Measurements from ENCODE around the gene MRPS27. TPM values are rescaled to one million over a fixed set of nuclear protein-coding genes. Genes with fewer than 3 reads are reported as not detected.

MRPS27 gene
- total RNA-seq, 4 donors from 2014 or later = 20.8 to 39.6 (median 24.7) TPM

- TF ChIP-seq, protein P1, sequence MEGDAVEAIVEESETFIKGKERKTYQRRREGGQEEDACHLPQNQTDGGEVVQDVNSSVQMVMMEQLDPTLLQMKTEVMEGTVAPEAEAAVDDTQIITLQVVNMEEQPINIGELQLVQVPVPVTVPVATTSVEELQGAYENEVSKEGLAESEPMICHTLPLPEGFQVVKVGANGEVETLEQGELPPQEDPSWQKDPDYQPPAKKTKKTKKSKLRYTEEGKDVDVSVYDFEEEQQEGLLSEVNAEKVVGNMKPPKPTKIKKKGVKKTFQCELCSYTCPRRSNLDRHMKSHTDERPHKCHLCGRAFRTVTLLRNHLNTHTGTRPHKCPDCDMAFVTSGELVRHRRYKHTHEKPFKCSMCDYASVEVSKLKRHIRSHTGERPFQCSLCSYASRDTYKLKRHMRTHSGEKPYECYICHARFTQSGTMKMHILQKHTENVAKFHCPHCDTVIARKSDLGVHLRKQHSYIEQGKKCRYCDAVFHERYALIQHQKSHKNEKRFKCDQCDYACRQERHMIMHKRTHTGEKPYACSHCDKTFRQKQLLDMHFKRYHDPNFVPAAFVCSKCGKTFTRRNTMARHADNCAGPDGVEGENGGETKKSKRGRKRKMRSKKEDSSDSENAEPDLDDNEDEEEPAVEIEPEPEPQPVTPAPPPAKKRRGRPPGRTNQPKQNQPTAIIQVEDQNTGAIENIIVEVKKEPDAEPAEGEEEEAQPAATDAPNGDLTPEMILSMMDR (IDR thresholded peaks at IDR 0.05) = no peak
- no peak for TF ChIP-seq POLR2A (IDR thresholded peaks at IDR 0.05)
- no peaks in the 10 kb centered on the region for H3K36me3 ChIP-seq
- no peak for DNase-seq
- no peak overlapping the region for H3K27ac ChIP-seq
- peaks cover 0 to 4% (median 0%) of the 10 kb centered on the region in 4 donors for H3K4me1 ChIP-seq
- no peaks in the 10 kb centered on the region for H3K9me3 ChIP-seq
- H3K27me3 ChIP-seq = no peaks in the 10 kb centered on the region
- no peak overlapping the region for H3K4me3 ChIP-seq
These were observed 130.9 kb downstream of the MRPS27 start for GRCh38 chr5:72189146-72189545.

- TF ChIP-seq POLR2A (IDR thresholded peaks at IDR 0.05) = no peak
- TF ChIP-seq, protein P1 (IDR thresholded peaks at IDR 0.05) = no peak
- H3K36me3 ChIP-seq = no peaks in the 10 kb centered on the region
- no peak overlapping the region for H3K27ac ChIP-seq
- no peak for DNase-seq
- H3K9me3 ChIP-seq = no peaks in the 10 kb centered on the region
- H3K27me3 ChIP-seq = no peaks in the 10 kb centered on the region
- H3K4me3 ChIP-seq = no peak overlapping the region
- H3K4me1 ChIP-seq = peaks cover 0 to 4% (median 0%) of the 10 kb centered on the region in 4 donors
These were observed 131.9 kb downstream of the MRPS27 start for GRCh38 chr5:72188166-72188565.

GRCh38 chr5:72187388-72188075, 132.5 kb downstream of the MRPS27 start:
- H3K9me3 ChIP-seq = no peaks in the 10 kb centered on the region
- H3K27ac ChIP-seq = no peak overlapping the region
- no peaks in the 10 kb centered on the region for H3K27me3 ChIP-seq
- H3K4me3 ChIP-seq = no peak overlapping the region
- no peak for DNase-seq
- no peaks in the 10 kb centered on the region for H3K36me3 ChIP-seq
- peaks cover 0 to 4% (median 0%) of the 10 kb centered on the region in 4 donors for H3K4me1 ChIP-seq
- TF ChIP-seq, protein P1 (IDR thresholded peaks at IDR 0.05) = no peak
- no peak for TF ChIP-seq POLR2A (IDR thresholded peaks at IDR 0.05)

DNA sequence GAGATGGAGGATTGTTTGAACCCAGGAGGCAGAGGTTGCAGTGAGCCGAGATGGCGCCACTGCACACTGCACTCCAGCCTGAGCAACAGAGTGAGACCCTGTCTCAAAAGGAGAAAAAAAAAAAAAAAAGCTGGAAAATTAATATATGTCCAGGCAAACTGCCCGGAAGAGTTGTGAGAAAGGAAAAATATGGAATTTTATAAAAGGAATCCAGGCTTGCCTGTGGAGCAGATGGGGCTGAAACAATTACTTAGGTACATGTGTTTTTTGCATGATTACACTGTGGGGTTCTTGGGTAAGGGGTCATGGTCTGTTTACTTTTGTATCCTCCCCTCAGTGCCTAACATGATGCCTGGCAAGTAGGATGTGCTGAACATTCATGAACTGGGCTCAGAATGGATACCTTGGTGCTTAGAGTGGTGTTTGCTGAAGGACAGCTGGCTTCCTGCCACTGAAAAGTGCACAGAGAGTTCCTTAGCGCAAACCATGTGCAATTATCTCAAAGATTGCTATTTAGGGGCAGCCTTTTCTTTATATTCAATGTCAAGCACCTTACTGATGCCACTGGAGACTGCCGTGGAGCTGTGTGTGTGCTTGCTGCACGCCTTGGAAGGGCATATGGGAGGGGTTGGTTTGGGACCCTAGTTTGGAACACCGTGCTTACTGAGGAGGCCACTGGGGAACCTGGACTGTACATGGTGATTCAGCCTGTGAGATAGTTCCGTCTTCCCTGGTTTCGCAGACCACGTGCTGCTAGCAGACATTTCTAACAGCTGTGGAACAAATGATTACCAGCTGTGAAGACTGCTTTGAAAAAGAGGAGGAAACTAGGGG, 134.3 kb downstream of the MRPS27 start:
- DNase-seq = no peak
- Histone ChIP-seq H3K36me3 (no peaks in the 10 kb centered on the region), H3K4me1 (peaks cover 0 to 4% (median 0%) of the 10 kb centered on the region in 4 donors), H3K27ac (no peak overlapping the region), H3K27me3 (no peaks in the 10 kb centered on the region), H3K9me3 (no peaks in the 10 kb centered on the region), H3K4me3 (no peak overlapping the region)
- TF ChIP-seq, protein P1 (IDR thresholded peaks at IDR 0.05) = no peak
- TF ChIP-seq POLR2A (IDR thresholded peaks at IDR 0.05) = no peak

DNA sequence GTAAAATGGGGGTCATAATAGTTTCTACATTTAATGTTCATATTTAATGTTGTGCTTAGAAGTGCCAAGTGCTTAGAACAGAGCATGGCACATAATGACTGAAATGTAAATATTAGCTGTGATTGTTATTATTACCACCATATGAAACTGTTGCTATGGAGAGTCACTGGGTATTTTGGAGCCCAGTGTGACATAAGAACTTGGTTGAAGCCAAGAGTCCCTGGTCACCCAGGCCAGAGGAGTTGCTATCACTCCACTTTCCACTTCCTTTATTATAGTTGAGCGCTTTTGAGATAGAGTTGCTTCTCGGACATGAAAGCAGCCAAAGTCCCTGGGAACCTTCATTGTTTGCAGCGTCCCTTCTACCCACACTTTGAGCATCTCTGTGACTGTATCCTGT, 135.6 kb downstream of the MRPS27 start:
- H3K27me3 ChIP-seq = no peaks in the 10 kb centered on the region
- peaks cover 0 to 4% (median 0%) of the 10 kb centered on the region in 4 donors for H3K4me1 ChIP-seq
- no peak overlapping the region for H3K4me3 ChIP-seq
- no peak for TF ChIP-seq POLR2A (IDR thresholded peaks at IDR 0.05)
- TF ChIP-seq, protein P1 (IDR thresholded peaks at IDR 0.05) = no peak
- no peak for DNase-seq
- no peaks in the 10 kb centered on the region for H3K36me3 ChIP-seq
- H3K27ac ChIP-seq = no peak overlapping the region
- H3K9me3 ChIP-seq = no peaks in the 10 kb centered on the region

All from Peyer's patch (tissue), 4 donors.